AG04450 (cell line): ENCODE measurements around the gene ITGAL. TPM values are rescaled to one million over a fixed set of nuclear protein-coding genes. Genes with fewer than 3 reads are reported as not detected.
"Not testable (repeated sequence)": the region's sequence is repeated elsewhere in the genome, so short reads cannot be mapped to it uniquely, and the experiment has no call there.

Experiments used
- CTCF ChIA-PET: fragments of 300-600, 350-600 bp; formaldehyde crosslinking; extraction: SDS; loops from one replicate; lab custom pipeline; 2022; ENCODE audit warnings: antibody characterized with exemption, inconsistent platforms; lab: Charles Lee
- POLR2A ChIA-PET: fragments of 350-600 bp; formaldehyde crosslinking; extraction: SDS; loops from one replicate; lab custom pipeline; 2021; ENCODE audit warnings: antibody characterized with exemption, inconsistent platforms; lab: Yijun Ruan, JAX
- DNase-seq: peaks from one replicate; pipeline ENCODE4 v3.0.0-alpha.2; 2011; ENCODE audit warnings: low read depth, low spot score
- H3K27ac ChIP-seq: one replicate; pipeline ENCODE4 v1.5.1; 2012; ENCODE audit warnings: low read depth, low read length, control low read depth
- H3K27me3 ChIP-seq: one replicate; pipeline ENCODE4 v1.6.0; 2012; ENCODE audit warnings: low read length; ENCODE audit not compliant: control insufficient read depth, insufficient read depth
- H3K4me3 ChIP-seq: 2 replicates; pipeline ENCODE4 v1.5.1; 2011; ENCODE audit warnings: mild to moderate bottlenecking, low read depth, low read length, control low read depth
- H3K9me3 ChIP-seq: 2 replicates; pipeline ENCODE4 v1.5.1; 2012; ENCODE audit warnings: low read length; ENCODE audit not compliant: control insufficient read depth, insufficient read depth
- CTCF ChIP-seq: IDR thresholded peaks from 2 replicates; pipeline ENCODE4 v1.5.1; 2011; ENCODE audit warnings: low read depth, low read length, control low read depth, inconsistent platforms
- polyA plus RNA-seq: library from polyadenylated mRNA; depleted of rRNA; stranded (reverse); fragments of >200 nt; gene quantifications from 2 replicates; pipeline ENCODE4 v1.2.3, GENCODE V29; 2011

The ITGAL gene
- polyA plus RNA-seq, 1 experiment: not detected

- DNase-seq: no peak
- ChIA-PET POLR2A (no interaction called here), CTCF (interaction anchor here (1.5 to 2.4 kb wide), 4 partner anchors 17 to 183 kb away, joined by 3 to 10 read pairs (median 6); partner anchors contain the start of gene DCTPP1)
- Histone ChIP-seq H3K4me3 (peak overlapping the region; percentile 83), H3K27ac (peak overlapping the region; percentile 43), H3K27me3 (peaks cover 4% of the 10 kb centered on the region), H3K9me3 (peaks cover 6% of the 10 kb centered on the region)
- no peak for TF ChIP-seq CTCF
Observed at GRCh38 chr16:30446203-30446595, 26.3 kb upstream of the ITGAL start.

GRCh38 chr16:30447512-30448226, 24.9 kb upstream of the ITGAL start:
- Histone ChIP-seq H3K9me3 (peaks cover 6% of the 10 kb centered on the region), H3K4me3 (no peak overlapping the region), H3K27ac (no peak overlapping the region), H3K27me3 (peaks cover 10% of the 10 kb centered on the region)
- ChIA-PET POLR2A (interaction anchor here (0.7 kb wide), 1 partner anchor 8 kb away, joined by 3 read pairs; no protein-coding TSS in a partner anchor), CTCF (interaction anchor here (0.6 to 1.6 kb wide), 4 partner anchors 74 to 181 kb away, joined by 3 to 10 read pairs (median 4); no protein-coding TSS in a partner anchor)
- TF ChIP-seq CTCF: no peak
- DNase-seq: no peak

- H3K27me3 ChIP-seq: peaks cover 15% of the 10 kb centered on the region
- DNase-seq: no peak
- H3K9me3 ChIP-seq: peaks cover 6% of the 10 kb centered on the region
- H3K4me3 ChIP-seq: no peak overlapping the region
- POLR2A ChIA-PET: no interaction called here
- no peak overlapping the region for H3K27ac ChIP-seq
- TF ChIP-seq CTCF: no peak
- CTCF ChIA-PET: interaction anchor here (0.6 to 3.1 kb wide), 42 partner anchors 10 to 548 kb away, joined by 3 to 36 read pairs (median 4); partner anchors contain the start of genes ZNF48 and ZNF747
Observed at GRCh38 chr16:30449116-30449435, 23.5 kb upstream of the ITGAL start.

GRCh38 chr16:30452709-30453580, 19.6 kb upstream of the ITGAL start:
- H3K27me3 ChIP-seq: peaks cover 23% of the 10 kb centered on the region
- DNase-seq, H3K4me3 ChIP-seq, POLR2A ChIA-PET, H3K27ac ChIP-seq, H3K9me3 ChIP-seq: not testable (repeated sequence)
- CTCF ChIA-PET: interaction anchor here (1.1 kb wide), 1 partner anchor 145 kb away, joined by 3 read pairs; no protein-coding TSS in a partner anchor

- H3K9me3 ChIP-seq: no peaks in the 10 kb centered on the region
- H3K27me3 ChIP-seq: peaks cover 23% of the 10 kb centered on the region
- H3K4me3 ChIP-seq: no peak overlapping the region
- ChIA-PET CTCF (interaction anchor here (2.2 kb wide), 1 partner anchor 173 kb away, joined by 5 read pairs; no protein-coding TSS in a partner anchor), POLR2A (interaction anchor here (0.9 kb wide), 1 partner anchor 9 kb away, joined by 3 read pairs; no protein-coding TSS in a partner anchor)
- no peak for TF ChIP-seq CTCF
- H3K27ac ChIP-seq: no peak overlapping the region
- no peak for DNase-seq
Observed at GRCh38 chr16:30456302-30456701, 16.2 kb upstream of the ITGAL start.
